ENCODE data around the gene CNOT6.

Gene CNOT6

GRCh38 chr5:180563994-180564393, 69.8 kb downstream of the CNOT6 start:
- no peak overlapping the region for H3K9ac ChIP-seq (ENCODE audit: low read length)
- TF ChIP-seq EZH2phosphoT487 (conservative IDR thresholded peaks at IDR 0.05; ENCODE audit: low read length) = no peak
- TF ChIP-seq, protein P1, sequence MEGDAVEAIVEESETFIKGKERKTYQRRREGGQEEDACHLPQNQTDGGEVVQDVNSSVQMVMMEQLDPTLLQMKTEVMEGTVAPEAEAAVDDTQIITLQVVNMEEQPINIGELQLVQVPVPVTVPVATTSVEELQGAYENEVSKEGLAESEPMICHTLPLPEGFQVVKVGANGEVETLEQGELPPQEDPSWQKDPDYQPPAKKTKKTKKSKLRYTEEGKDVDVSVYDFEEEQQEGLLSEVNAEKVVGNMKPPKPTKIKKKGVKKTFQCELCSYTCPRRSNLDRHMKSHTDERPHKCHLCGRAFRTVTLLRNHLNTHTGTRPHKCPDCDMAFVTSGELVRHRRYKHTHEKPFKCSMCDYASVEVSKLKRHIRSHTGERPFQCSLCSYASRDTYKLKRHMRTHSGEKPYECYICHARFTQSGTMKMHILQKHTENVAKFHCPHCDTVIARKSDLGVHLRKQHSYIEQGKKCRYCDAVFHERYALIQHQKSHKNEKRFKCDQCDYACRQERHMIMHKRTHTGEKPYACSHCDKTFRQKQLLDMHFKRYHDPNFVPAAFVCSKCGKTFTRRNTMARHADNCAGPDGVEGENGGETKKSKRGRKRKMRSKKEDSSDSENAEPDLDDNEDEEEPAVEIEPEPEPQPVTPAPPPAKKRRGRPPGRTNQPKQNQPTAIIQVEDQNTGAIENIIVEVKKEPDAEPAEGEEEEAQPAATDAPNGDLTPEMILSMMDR (IDR thresholded peaks at IDR 0.05; ENCODE audit: insufficient read depth, low read length, poor library complexity, severe bottlenecking) = no peak
- no peaks in the 10 kb centered on the region for H3K9me2 ChIP-seq (replicated peaks; ENCODE audit: insufficient read depth, low read length)
- H3K9me3 ChIP-seq (ENCODE audit: insufficient read depth, low read length) = no peaks in the 10 kb centered on the region
- peaks cover 10% of the 10 kb centered on the region; the same call in 1 of the 2 replicates for H3K79me2 ChIP-seq (ENCODE audit: insufficient read depth, low read length)
- H3K36me3 ChIP-seq (ENCODE audit: low read length) = peaks cover 20% of the 10 kb centered on the region; the same call in 1 of the 2 replicates
- H4K20me1 ChIP-seq (ENCODE audit: low read depth, low read length) = no peaks in the 10 kb centered on the region
- no peak overlapping the region for H3K4me3 ChIP-seq (ENCODE audit: insufficient read depth, low read length, poor library complexity, severe bottlenecking)
- no peak overlapping the region for H3K4me2 ChIP-seq (ENCODE audit: low read depth, low read length, poor library complexity, severe bottlenecking)
- no peaks in the 10 kb centered on the region for H3F3A ChIP-seq (ENCODE audit: insufficient read depth)
- H3K27ac ChIP-seq (ENCODE audit: low read depth, low read length) = no peak overlapping the region
- H2AFZ ChIP-seq (ENCODE audit: low read depth, low read length, severe bottlenecking) = no peak overlapping the region
- no peaks in the 10 kb centered on the region for H3K27me3 ChIP-seq (ENCODE audit: low read length)

DNA sequence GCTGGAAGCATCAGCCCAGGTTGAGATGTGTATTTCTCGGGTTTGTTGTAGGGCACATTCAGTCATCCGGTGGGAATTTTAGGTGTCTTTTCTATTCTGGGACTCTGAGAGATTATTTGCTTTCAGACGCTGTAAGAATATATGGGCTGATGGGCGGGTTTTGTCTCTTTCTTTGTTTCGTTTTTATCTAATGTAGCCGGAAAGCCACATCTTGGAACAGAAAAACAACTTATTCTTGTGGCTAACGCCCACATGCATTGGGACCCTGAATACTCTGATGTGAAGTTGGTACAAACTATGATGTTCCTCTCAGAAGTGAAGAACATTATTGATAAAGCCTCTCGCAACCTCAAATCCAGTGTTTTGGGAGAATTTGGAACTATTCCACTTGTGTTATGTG, 74.7 kb downstream of the CNOT6 start:
- no peak overlapping the region for H3K4me3 ChIP-seq (ENCODE audit: insufficient read depth, low read length, poor library complexity, severe bottlenecking)
- peaks cover 31% of the 10 kb centered on the region; the same call in 1 of the 2 replicates for H3K36me3 ChIP-seq (ENCODE audit: low read length)
- no peaks in the 10 kb centered on the region for H3K9me3 ChIP-seq (ENCODE audit: insufficient read depth, low read length)
- no peaks in the 10 kb centered on the region for H3K9me2 ChIP-seq (replicated peaks; ENCODE audit: insufficient read depth, low read length)
- H3K27ac ChIP-seq (ENCODE audit: low read depth, low read length) = no peak overlapping the region
- TF ChIP-seq, protein P1 (IDR thresholded peaks at IDR 0.05; ENCODE audit: insufficient read depth, low read length, poor library complexity, severe bottlenecking) = no peak
- TF ChIP-seq EZH2phosphoT487 (conservative IDR thresholded peaks at IDR 0.05; ENCODE audit: low read length) = no peak
- H3K79me2 ChIP-seq (ENCODE audit: insufficient read depth, low read length) = peaks cover 2% of the 10 kb centered on the region; the same call in 1 of the 2 replicates
- no peak overlapping the region for H2AFZ ChIP-seq (ENCODE audit: low read depth, low read length, severe bottlenecking)
- H3K9ac ChIP-seq (ENCODE audit: low read length) = no peak overlapping the region
- H3K4me2 ChIP-seq (ENCODE audit: low read depth, low read length, poor library complexity, severe bottlenecking) = no peak overlapping the region
- H3F3A ChIP-seq (ENCODE audit: insufficient read depth) = no peaks in the 10 kb centered on the region
- no peaks in the 10 kb centered on the region for H3K27me3 ChIP-seq (ENCODE audit: low read length)
- H4K20me1 ChIP-seq (ENCODE audit: low read depth, low read length) = no peaks in the 10 kb centered on the region

DNA sequence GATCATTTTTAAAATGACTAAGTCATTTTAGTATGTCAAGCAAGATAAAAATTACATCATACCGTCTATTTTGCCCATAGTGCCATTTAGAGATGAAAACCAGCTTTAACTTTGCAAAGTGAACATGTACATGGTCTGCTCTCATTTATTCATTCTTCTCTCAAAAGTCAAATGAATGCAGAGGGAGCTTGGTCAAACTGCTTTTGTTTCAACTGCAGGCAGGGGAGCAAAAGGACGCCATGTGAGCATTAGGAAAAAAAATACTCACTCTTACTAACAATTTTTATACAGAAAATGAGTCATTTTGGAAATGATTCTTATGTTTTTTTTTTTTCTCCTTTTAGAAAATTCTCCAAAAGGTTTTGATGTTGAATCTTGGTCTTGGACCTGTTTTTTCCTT, 81.4 kb downstream of the CNOT6 start:
- Histone ChIP-seq H3K27ac (ENCODE audit: low read depth, low read length) (no peak overlapping the region), H3K4me2 (ENCODE audit: low read depth, low read length, poor library complexity, severe bottlenecking) (no peak overlapping the region), H3F3A (ENCODE audit: insufficient read depth) (no peaks in the 10 kb centered on the region), H3K4me3 (ENCODE audit: insufficient read depth, low read length, poor library complexity, severe bottlenecking) (no peak overlapping the region), H3K79me2 (ENCODE audit: insufficient read depth, low read length) (no peaks in the 10 kb centered on the region), H3K27me3 (ENCODE audit: low read length) (no peaks in the 10 kb centered on the region), H3K9me3 (ENCODE audit: insufficient read depth, low read length) (no peaks in the 10 kb centered on the region), H2AFZ (ENCODE audit: low read depth, low read length, severe bottlenecking) (no peak overlapping the region), H3K9ac (ENCODE audit: low read length) (no peak overlapping the region), H4K20me1 (ENCODE audit: low read depth, low read length) (no peaks in the 10 kb centered on the region), H3K36me3 (ENCODE audit: low read length) (peaks cover 12% of the 10 kb centered on the region; the same call in 1 of the 2 replicates), H3K9me2 (replicated peaks; ENCODE audit: insufficient read depth, low read length) (no peaks in the 10 kb centered on the region)
- TF ChIP-seq, protein P1 (IDR thresholded peaks at IDR 0.05; ENCODE audit: insufficient read depth, low read length, poor library complexity, severe bottlenecking) = no peak
